T follicular helper cell (primary cell): ENCODE data around the gene PIPOX.

ENCODE experiments used
- DNase-seq: peaks from one replicate; pipeline ENCODE4 v3.0.0-alpha.2; 2020; ENCODE audit warnings: low read depth
- total RNA-seq, 2 experiments: gene quantifications; one replicate each; lab custom pipeline; 2026; lab: John Stamatoyannopoulos, UW

PIPOX gene, protein sequence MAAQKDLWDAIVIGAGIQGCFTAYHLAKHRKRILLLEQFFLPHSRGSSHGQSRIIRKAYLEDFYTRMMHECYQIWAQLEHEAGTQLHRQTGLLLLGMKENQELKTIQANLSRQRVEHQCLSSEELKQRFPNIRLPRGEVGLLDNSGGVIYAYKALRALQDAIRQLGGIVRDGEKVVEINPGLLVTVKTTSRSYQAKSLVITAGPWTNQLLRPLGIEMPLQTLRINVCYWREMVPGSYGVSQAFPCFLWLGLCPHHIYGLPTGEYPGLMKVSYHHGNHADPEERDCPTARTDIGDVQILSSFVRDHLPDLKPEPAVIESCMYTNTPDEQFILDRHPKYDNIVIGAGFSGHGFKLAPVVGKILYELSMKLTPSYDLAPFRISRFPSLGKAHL
- 0.83 to 3.4 reads per million in 2 experiments for total RNA-seq

DNA sequence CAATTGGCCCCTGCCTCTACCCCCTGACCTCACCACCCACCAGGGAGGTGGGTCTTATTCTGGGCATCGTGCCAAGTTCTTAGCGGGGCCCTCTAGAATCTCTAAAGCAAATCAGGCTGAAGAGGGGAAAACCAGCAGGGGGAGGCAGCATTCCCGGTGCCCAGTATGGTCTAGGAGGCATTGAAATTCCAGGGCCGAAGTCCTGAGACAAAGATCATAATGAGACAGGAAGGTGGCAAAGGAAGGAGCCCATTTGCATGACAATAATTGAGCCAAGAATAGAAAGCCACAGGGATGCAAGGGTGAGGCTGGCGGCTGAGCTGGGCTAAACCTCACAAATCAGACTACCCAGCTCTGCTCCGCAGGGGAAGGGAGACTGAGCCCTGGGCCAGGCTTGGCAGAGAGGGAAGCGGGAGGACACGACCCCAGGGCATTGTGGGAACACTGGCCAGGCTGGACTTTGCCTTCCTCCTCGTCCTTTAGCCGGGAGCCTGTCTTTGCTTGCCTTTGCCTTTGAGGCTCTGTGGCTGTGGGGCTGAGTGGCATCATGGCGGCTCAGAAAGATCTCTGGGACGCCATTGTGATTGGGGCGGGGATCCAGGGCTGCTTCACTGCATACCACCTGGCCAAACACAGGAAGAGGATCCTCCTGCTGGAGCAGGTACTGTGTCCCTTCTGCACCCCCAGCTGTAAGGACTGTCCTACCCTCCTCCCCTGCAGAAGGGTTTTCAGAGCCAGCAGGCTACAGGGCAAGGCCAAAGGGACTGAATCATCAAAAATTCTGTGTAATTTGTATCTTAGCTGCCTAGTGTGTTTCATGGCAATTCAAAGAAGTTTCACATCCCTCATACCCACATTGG lies at the start of gene PIPOX:
TSS of gene PIPOX (plus strand) at position 463 of the 860 bp plus-strand sequence. CDS start at position 548, 85 bp downstream.
- no peak for DNase-seq

DNA sequence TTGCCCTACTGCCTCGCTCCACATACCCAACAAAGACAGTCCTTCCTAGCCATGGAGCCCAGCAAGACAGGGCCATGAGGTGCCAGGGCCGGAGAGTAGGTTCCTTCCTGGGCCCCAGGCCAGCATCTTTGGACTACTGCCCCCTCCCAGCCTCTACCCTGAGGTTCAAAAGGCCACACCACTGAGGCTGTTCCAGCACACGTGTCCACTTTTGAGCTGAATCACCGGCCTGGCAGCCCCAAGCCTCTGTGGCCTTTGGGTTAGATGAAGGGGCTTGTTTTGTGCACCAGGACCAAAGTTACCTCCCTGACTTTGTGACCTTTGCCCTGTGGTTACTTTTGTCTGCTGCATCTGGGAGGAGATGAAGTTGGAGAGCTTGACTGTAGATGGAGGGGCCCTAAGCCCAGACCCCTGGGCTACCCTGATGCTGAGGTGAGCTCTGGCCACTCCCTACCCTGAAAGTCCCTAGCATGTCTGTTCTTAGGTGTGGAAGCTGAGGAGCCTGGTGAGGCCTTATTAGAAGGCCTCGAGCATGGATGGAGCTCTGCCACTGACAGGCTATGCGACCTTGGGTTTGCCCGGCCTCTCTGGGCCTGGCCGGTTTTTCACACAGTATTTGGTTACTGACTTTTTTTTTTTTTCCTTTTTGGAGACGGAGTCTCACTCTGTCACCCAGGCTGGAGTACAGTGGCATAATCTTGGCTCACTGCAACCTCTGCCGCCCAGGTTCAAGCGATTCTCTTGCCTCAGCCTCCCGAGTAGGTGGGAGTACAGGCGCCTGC lies 49.1 kb upstream of the PIPOX start:
- DNase-seq: no peak

DNA sequence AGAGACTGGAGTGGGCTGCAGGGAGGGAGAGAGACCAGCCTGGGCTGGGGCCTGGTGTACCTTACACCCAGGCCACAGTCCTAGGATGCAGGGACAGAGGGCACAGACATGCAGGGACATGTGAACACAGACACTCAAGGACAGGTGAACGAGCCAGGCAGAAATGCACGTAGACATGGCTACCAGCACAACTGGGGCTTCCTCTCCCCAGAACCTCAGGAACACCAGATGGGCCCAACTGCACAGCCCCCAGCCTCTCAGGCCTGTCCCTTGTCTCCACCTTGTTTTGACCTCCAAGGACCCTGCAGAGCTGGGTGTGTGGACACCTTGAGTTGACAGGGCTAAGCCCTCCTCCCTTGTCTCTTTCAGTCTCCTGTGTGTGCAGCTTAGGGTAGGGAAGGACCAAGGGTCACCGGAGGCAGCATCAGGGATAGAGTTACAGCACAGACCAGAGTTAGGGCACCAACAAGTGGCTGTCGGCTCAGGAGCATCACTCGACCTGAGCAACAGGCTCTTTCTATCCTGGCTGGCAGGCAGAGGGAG lies 46.3 kb upstream of the PIPOX start:
- DNase-seq: no peak

DNA sequence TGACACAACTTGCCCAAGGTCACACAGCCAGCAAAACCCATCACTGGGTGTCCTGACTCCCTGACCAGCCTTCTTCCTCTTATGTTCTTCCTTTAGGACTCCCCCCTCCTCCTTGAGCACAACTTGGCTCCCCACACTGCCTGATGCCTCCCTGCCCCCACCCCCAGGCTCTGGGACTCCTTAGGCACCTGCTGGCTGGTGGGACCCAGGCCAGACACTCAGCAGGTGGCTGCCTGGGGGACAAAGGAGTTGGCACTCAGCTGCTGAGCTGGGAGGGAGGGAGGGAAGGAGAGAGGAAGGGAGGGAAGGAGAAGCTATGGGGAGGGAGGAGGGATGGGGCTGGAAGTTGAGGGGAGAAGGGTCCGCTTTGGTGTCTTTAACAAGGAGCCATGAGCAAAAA lies 45.1 kb upstream of the PIPOX start:
- no peak for DNase-seq

DNA sequence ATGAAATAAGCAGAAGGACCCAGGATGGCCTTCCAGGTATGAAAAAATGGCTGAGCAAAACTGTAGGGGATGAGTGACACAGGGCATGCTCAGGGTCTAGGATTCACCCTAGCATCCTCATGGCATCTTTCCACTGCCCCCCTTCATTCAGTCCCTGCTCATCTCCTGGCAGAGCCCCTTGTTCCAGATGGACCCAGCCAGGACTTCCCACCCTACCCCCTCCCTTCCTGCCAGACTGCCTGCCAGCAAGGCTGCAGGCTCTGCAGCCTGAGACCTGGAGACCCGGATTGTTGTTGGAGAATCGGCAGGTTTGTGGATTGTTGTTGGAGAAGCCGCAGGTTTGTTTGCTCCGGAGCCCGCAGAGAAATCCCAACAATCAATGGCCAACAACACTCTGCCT lies 43.7 kb upstream of the PIPOX start:
- DNase-seq: no peak

DNA sequence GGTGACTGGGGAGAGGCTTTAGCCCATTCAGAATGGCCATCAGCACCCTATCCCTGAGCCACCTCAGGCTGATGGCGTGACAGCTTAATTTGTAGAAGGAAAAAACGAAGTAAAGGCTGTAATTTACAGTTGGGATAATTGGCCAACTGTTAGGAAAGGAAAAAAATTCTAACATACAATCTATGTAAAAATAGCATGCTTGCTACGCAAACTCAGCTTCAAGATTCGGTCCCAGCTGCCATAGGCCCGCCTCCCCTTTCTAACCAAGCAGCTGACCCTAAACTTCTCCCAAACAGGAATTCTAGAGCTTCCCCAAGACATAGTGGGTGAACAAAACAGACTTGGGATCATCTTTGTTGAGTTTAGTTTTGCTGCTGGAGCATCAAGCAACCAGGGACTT lies 42.0 kb upstream of the PIPOX start:
- DNase-seq: no peak

DNA sequence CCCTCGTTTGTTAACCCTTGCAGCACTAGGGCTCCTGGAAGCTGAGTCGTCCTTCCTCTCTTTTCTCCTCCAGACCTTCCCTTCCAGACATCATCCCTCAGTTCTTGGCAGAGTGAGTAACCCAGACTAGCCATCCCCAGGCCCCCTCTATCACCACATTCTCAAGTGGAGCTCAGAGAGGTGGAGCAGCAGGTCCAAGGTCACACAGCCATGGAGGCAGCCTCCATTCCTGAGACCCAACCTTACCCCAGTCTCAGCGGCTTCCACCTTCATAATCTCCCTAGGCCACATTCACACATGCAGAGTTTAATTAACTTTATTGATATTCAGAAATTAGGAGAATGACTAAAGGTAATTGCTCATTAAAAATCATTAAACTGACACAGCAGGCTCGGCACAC lies 40.1 kb upstream of the PIPOX start:
- no peak for DNase-seq

DNA sequence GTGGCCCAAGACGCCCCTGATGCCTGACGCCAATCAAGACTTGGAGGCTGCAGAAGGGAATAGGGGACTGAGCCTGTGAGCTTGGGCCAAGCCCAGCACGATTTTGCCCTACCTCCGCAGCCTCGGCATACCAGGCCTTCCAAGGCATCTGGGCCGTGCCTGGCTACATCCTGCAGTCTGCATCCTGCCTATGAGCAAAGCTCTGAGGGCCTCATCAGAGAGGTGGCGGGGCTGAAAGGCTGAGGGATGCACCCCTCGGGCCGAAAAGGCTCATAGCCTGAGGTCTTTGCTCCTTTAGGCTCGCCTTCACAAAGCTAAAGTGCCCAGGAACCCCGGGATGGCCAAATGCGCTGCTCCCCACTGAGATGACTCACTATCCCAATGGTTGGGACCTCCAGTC lies 39.7 kb upstream of the PIPOX start:
- DNase-seq: no peak

DNA sequence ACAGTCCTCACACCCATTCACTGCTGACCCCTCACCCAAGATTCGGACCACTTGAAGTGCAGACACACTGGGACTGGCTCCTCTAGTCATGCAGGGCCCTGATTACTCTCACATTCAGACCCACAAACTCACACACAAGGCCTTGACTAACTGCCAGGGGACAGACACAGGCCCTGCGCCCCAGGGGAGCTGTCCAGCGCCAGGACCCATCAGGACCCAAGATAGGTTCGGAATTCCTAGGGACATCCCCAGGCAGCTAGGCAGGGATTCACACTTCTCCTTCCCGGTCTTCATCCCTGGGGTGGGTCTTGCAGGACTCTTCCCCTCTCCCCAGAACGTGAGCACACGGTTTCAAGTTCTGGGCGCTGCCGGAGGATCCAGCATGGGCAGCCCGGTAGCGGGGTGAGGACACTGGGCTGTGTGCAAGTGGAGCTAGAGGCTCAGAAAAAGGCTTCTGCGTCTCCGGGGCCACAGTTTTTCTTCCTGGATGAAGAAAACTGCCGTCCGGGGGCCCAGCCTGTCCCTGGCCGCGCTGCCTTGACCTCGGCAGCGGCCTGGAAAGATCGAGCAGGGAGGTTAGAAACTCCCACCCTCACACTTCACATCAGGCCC lies 38.8 kb upstream of the PIPOX start:
- DNase-seq: no peak

DNA sequence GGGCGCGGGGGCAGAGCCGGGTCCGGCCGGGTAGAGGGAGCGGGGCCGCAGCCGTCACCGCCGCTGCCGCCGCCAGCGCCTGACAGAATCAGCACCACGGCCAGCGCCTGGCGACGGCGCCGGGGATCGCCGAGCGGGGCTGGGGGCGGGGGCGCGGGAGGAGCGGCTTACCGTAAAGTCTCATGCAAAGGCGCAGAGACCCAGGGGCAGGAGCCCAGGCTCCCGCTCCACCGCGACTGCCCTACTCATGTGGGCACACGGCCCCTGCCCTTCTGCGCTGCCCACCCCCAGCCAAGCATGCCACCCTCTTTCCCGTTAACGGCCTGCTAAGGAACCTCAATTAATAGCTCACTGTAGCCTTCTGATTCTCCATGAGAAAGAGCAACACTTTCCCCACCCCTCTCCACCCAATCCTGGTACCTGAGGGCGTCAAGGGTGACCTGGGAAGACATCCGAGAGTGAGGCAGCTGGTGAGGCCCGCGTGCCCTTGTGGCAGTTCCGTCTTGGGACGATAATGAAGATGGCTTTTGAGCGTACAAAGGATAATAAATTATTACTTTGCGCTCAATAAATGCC lies 36.9 kb upstream of the PIPOX start, which contains the start of gene SEZ6:
TSS of gene SEZ6 (minus strand) at position 98 of the 576 bp plus-strand sequence. CDS start 164 bp downstream, outside the sequence.
- peak; percentile 31 for DNase-seq

DNA sequence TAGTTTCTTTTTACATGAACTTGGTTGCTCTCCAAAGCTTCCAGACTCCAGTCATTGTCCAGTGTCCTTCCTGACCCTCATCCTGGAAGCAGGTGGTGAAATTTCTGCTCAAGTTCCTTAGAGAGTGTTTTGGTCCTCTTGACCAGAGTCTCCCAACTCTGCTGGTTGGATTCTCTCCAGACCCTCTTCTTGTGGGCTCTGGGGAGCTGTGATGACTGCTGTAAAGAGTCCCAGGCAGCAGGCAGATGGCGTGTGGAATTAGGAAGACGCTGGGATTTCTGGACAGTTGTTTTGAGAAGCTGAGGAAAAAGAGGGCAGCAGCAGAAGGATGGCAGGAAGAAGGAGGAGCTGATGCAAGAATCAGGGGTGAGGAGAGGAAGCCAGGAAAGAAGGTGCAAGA lies 35.5 kb upstream of the PIPOX start:
- no peak for DNase-seq

DNA sequence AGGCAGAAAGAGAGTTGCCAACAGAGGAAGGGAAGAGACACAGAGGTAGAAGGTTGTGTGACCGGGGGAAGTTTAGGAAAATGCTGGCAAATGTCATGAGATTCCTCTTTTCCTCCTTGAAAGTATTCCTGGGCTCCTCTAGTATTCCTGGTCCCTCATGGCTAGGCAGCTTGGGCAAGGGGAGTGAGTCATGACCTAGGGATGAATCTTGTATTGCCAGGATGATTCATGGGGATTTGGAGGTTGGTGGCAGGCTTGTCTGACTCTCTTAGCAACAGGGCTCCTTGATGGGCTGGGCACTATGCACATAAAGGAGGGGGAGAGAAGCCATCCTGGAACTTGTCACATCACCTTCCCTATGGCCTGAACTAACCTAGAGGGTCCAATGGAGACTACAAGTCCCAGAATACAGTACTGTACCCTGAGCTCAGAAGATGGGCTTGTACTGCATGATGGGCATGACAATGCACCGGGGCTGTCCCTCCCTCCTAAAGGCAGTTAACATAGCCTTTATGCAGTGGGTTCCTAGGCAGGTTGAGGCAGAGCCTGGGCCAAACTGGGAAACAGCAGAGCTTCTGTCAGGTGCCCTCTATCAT lies 35.0 kb upstream of the PIPOX start:
- DNase-seq: no peak

DNA sequence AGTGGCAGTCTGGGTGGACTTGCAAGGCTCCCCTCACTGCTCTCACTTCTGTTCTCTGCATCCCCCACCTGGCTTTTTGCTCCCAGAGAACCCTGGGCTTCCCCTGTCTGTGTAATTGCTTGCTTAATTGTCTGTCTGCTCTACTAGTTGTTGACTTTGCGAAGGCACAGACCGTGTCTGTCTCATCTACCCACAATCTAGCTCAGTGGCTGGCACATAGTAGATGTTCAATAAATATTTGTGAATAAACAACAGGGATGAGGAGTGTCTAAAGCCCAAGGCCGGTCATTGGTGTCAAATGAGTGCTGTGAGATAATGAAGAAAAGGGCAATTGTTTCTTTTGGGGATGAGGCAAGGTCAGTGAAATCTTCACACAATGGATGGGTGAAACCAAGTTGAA lies 34.4 kb upstream of the PIPOX start:
- no peak for DNase-seq

DNA sequence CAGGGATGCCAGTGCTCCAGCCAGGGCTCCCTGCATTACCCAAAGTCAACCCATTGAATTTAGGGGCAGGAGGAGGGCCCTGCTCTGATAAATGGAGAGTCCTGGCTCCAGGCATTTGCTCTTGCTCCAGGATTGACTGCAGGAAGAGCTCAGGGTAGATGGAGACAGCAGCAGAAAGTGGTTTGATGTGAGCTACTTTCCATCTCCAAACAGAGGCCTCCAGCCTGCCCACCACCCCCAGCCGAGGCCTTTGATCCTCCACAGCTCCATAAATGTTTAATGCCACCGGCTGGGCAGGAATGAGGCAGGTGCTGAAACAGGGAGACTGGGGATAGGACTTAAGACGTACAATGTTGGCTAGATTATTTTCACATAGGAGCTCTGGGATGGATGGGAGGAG lies 32.8 kb upstream of the PIPOX start:
- no peak for DNase-seq

DNA sequence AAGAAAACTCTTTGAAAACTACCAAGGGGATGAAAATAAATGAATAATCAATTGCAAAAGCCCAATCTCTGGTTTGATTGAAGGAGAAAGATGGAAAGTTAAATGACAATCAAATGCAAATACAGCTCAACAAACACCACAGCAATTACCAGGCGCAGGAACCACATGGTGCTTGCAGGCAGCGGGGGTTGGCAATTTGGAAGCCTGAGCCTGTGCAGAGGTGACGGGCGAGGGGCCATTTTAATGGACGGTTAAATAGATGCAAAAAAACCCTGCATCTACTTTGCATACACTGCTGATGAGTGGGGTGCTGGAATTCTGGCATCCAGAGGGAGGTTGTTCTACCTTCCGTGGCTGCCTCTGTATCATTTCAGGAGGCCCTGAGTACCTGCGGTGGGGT lies 32.4 kb upstream of the PIPOX start:
- DNase-seq: no peak

DNA sequence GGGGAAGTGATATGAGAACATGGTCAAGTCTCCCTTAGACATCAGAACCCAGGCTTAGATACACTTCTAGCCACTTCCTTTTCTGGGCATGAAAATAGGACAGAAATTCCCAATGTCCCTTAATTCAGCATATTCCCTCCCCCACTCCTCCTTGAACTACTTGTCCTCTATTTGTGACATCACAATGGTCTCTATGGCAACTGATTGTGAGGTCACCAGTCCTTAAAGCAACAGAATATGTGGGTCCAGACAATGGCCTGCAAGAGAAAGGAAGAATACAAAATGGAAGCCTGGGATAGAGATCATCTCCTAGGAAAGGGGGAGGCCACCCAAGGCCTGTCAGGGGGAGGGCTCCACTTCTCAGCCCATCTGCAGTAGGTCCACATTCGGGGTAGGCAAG lies 30.4 kb upstream of the PIPOX start:
- no peak for DNase-seq

DNA sequence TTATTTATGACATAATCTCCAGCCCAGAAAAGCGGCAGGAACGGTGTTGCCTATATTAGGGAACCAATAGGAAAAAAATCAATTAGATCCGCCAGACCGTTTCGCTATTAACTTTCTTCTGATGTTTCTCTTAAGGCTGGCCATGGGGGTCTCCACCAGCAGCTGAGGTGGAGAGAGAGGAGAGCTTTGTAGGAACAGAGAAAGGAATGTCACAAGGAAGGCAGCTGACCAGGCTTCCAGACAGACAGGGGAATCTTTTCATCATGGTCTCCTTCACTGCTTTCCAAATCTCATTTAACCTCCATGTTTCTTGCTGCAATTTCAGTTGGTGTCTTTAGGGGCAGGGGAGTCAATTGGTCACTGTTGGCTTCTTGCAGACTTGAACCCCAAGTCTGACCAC lies 28.2 kb upstream of the PIPOX start:
- no peak for DNase-seq

DNA sequence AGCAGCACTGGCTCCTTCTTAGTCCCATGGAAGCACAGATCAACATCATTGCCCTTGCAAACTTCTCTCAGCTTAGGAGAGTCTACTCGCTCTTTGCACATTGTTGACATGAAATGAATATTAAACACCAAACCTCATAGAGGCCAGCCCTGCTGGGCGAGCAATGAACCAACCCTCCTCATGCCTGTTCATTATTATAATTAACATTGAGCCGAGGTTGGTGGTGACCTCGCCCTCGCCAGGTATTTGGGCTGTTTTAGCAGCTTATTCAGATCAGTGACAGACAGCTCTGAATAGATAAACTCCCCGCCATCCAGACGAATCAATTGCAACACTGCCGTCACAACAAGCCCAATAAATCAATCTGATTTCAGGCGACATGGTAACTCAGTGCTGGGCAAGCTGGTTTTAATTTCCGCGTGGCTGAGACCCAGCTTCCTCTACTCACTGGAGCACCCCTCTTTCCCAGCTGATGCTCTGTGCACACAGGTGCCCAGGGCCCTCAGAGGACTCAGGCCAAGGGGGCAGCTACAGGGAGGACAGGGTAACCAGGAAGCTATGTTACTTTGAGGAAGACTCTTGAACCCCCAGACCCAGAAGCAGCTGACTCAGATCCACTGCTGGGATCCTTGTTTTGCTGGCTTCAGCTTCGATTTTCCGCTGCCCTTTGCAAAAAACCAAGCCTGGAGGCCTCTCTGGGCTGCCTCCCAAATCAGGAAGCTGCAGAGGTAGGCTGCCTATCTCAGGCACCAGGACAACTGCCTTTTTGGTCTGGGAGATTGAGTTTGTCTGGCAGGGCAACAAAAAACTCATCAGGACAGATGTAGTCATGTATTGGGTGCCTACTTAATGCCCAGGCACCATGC lies 26.4 kb upstream of the PIPOX start:
- DNase-seq: no peak

DNA sequence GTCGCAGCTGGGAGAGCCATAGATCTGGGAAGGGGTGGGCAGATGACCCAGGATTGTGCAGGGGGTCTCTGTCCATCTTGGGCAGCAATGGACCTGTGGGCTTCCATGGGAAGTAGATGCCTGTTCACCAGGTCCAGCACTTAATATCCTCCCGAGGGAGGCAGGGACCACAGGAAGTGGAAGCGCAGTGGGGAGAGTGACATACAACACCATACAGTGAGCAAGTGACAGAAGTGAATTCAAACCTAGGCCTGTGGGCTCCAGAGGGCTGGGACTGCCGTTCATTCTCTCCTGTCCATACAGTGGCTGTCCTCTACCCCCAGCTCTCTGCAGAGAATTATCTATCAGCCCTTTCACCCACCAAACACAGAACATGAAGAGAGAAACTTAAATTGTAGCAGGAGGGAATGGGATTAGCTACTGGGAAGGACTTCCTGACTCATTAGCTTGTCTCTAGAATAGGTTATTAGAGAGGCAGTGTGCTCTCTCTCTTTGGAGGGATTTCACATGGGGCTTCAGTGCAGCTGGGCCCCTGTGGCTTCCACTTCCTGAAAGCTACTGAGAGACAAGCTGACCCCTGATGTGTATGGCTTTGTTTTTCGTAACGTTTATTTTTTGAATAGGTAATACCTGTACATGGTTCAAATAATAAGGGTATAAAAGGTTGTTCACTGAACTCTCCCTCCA lies 24.0 kb upstream of the PIPOX start:
- no peak for DNase-seq
